Osteocyte (in vitro differentiated cells): ENCODE measurements around the gene STARD3. TPM values are rescaled to one million over a fixed set of nuclear protein-coding genes. Genes with fewer than 3 reads are reported as not detected.

Experiments
- DNase-seq: peaks from one replicate; pipeline ENCODE4 v3.0.0; 2021; ENCODE audit warnings: mixed read lengths; ENCODE audit not compliant: unreplicated experiment; ENCODE audit errors: extremely low spot score
- H3K27ac Mint-ChIP-seq: one replicate; pipeline ENCODE4 v1.8.0; 2021; ENCODE audit warnings: mild to moderate bottlenecking, mixed read lengths; ENCODE audit not compliant: unreplicated experiment
- H3K27me3 Mint-ChIP-seq: one replicate; pipeline ENCODE4 v1.8.0; 2021; ENCODE audit warnings: mixed read lengths; ENCODE audit not compliant: unreplicated experiment
- H3K36me3 Mint-ChIP-seq: one replicate; pipeline ENCODE4 v1.8.0; 2021; ENCODE audit warnings: mixed read lengths; ENCODE audit not compliant: unreplicated experiment
- H3K4me1 Mint-ChIP-seq: one replicate; pipeline ENCODE4 v1.8.0; 2021; ENCODE audit warnings: mixed read lengths; ENCODE audit not compliant: unreplicated experiment
- H3K4me3 Mint-ChIP-seq: one replicate; pipeline ENCODE4 v1.8.0; 2021; ENCODE audit warnings: mild to moderate bottlenecking, moderate library complexity, mixed read lengths; ENCODE audit not compliant: unreplicated experiment
- H3K9me3 Mint-ChIP-seq: one replicate; pipeline ENCODE4 v1.8.0; 2021; ENCODE audit warnings: mixed read lengths; ENCODE audit not compliant: unreplicated experiment
- CTCF ChIP-seq: fragments of 200-600 bp; sonication (generic); IDR thresholded peaks from 2 replicates; pipeline ENCODE4 v1.5.0; 2021; ENCODE audit warnings: antibody characterized with exemption, mild to moderate bottlenecking, moderate library complexity
- total RNA-seq: library from RNA; stranded (reverse); gene quantifications from 2 replicates; pipeline ENCODE4 v1.2.1, GENCODE V29; 2021

The STARD3 gene
- total RNA-seq, 1 donor from 2014 or later = 68.9 TPM

- H3K27me3 Mint-ChIP-seq = peaks cover 4% of the 10 kb centered on the region
- peak overlapping the region; percentile 60 for H3K27ac Mint-ChIP-seq
- H3K4me3 Mint-ChIP-seq = no peak overlapping the region
- no peaks in the 10 kb centered on the region for H3K9me3 Mint-ChIP-seq
- H3K36me3 Mint-ChIP-seq = no peaks in the 10 kb centered on the region
- no peak for DNase-seq
- H3K4me1 Mint-ChIP-seq = peaks cover 46% of the 10 kb centered on the region
- TF ChIP-seq CTCF = no peak
Observed at GRCh38 chr17:39674702-39675389, 37.9 kb downstream of the STARD3 start.

GRCh38 chr17:39675390-39676082, 38.6 kb downstream of the STARD3 start:
- H3K27me3 Mint-ChIP-seq = peaks cover 2% of the 10 kb centered on the region
- H3K27ac Mint-ChIP-seq = peak overlapping the region; percentile 60
- H3K4me3 Mint-ChIP-seq = no peak overlapping the region
- no peaks in the 10 kb centered on the region for H3K9me3 Mint-ChIP-seq
- H3K36me3 Mint-ChIP-seq = peaks cover 3% of the 10 kb centered on the region
- DNase-seq = no peak
- peaks cover 46% of the 10 kb centered on the region for H3K4me1 Mint-ChIP-seq
- no peak for TF ChIP-seq CTCF

- no peak for DNase-seq
- Mint-ChIP-seq H3K9me3 (no peaks in the 10 kb centered on the region), H3K27me3 (no peaks in the 10 kb centered on the region), H3K36me3 (peaks cover 7% of the 10 kb centered on the region), H3K4me1 (peaks cover 46% of the 10 kb centered on the region), H3K4me3 (peak overlapping the region; percentile 32), H3K27ac (peak overlapping the region; percentile 38)
- no peak for TF ChIP-seq CTCF
Observed at GRCh38 chr17:39676198-39676819, 39.4 kb downstream of the STARD3 start.

- no peaks in the 10 kb centered on the region for H3K9me3 Mint-ChIP-seq
- H3K27ac Mint-ChIP-seq = peak overlapping the region; percentile 91
- peaks cover 7% of the 10 kb centered on the region for H3K36me3 Mint-ChIP-seq
- peak overlapping the region; percentile 3 for H3K4me3 Mint-ChIP-seq
- no peaks in the 10 kb centered on the region for H3K27me3 Mint-ChIP-seq
- H3K4me1 Mint-ChIP-seq = peaks cover 43% of the 10 kb centered on the region
- no peak for TF ChIP-seq CTCF
- DNase-seq = no peak
Observed at GRCh38 chr17:39677072-39677471, 40.1 kb downstream of the STARD3 start.
